SK-N-MC (cell line): ENCODE measurements around the gene IMMP2L.

Source experiments
- EZH2 ChIP-seq: fragments of 200-600 bp; sonication (generic); IDR thresholded peaks from one replicate; pipeline ENCODE4 v1.6.1; 2017; ENCODE audit warnings: antibody characterized with exemption
- FOXP2 ChIP-seq: optimal IDR thresholded peaks from 2 replicates; pipeline ENCODE3; 2011; ENCODE audit warnings: mild to moderate bottlenecking, moderate library complexity; ENCODE audit not compliant: insufficient read depth; ENCODE audit errors: extremely low read length, control extremely low read depth
- POLR2AphosphoS5 ChIP-seq: IDR thresholded peaks from 2 replicates; pipeline ENCODE4 v1.6.1; 2012; ENCODE audit warnings: mild to moderate bottlenecking, low read depth, low read length, borderline replicate concordance

DNA sequence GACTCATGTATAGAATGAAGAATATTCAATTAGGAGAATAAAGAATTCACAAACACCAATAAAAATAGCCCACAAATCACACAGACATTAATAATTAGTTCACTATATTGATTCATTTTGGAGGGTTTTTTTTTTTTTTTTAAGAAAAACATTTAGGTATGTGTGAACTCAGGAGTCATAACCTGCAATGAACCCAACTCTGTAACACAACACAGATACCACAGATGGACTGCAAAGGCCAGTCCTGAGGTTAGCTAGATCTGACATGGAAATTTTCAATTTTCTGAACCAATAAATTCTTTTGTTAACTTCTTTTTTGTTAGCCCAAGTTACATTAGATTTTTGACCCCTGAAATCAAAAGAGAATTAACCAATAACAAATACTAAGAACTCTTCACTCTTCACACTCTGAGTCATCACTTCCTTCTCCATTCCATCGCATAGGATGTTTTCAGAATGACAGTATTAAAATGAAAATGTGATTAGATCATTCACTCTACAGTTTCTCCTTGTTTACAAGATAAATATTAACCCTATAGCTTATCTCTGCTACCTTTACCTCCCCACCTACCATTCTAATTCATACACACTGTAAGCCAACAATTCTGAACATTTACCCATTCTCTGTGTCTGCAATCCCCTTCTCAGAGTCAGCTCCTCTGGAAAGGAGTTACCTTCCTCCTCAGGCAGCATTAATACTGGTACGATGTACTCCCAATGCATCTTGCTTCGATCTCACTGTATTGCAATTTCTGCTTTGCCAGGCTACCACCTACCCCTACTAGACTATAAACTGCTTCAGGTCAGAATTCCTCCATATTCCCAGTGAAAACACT lies 329.8 kb downstream of the IMMP2L start:
- no peak for TF ChIP-seq POLR2AphosphoS5
- TF ChIP-seq EZH2 = no peak
- TF ChIP-seq FOXP2 = no peak
